ENCODE measurements around the gene ZNHIT3. TPM values are rescaled to one million over a fixed set of nuclear protein-coding genes. Genes with fewer than 3 reads are reported as not detected.
"Not testable (repeated sequence)": the region's sequence is repeated elsewhere in the genome, so short reads cannot be mapped to it uniquely, and the experiment has no call there.

Gene ZNHIT3
- total RNA-seq = 20.0 TPM
- long read RNA-seq, transcript ZNHIT3-204 (5 exons, 951 nt) = major isoform, 11 of 14 reads
- long read RNA-seq, partial matches to known transcripts = 0 of 14 reads
- long read RNA-seq, other reads (novel, unspliced or antisense) = 1 of 14 reads

DNA sequence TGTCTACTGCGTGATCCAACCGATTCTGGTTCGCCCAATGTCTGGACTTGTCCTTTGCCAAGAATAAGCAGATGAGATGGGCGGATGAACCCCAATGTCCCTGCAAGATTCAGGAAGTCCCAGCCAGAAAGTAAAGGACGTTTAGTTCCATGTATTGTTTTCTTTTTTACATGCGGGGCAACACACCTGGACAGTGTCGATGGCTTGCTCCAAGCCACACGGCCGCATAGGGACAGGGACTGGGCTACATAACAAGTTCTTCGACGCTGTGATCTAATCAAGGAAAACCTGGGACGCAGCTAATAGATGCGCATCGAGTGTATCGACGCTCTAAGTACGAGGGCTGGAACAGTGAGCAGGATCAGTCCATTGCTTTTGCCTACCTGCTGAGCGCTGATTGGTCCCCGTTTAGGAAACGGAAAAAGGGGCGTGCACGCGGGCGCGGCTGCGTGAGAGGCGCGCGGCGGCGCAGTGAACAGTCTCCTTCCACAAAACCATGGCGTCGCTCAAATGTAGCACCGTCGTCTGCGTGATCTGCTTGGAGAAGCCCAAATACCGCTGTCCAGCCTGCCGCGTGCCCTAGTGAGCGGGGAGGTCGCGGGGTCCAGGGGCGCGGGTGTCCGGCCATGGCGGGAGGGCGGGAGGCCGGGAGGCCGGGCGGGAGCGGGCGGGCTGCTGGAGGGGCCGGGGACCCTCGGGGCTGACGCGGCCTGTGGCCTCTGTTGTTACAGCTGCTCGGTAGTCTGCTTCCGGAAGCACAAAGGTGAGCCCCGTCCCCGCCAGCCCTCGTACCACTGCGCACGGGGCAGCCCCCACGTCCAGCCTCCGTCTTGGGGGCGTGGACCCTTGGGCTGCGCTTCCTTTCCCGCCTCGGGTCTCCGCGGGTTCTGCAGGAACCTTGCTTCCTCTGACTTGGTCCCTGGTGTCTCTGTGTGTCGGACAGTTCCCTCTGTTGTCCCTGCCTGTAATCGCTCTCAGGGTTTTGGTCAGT, at the start of gene ZNHIT3:
Gene ZNHIT3, plus strand, starts transcription at position 478 of the 991 bp plus-strand sequence. Its CDS starts 19 bp downstream, at position 497.
- ATAC-seq (ENCODE audit: poor library complexity) (peak; percentile 95), DNase-seq (peak; percentile 95)
- intact Hi-C loops (cut with DNase I) = loop anchor here (10.0 kb wide), 1 partner anchor 58 kb away; the partner anchor contains the start of gene GGNBP2

DNA sequence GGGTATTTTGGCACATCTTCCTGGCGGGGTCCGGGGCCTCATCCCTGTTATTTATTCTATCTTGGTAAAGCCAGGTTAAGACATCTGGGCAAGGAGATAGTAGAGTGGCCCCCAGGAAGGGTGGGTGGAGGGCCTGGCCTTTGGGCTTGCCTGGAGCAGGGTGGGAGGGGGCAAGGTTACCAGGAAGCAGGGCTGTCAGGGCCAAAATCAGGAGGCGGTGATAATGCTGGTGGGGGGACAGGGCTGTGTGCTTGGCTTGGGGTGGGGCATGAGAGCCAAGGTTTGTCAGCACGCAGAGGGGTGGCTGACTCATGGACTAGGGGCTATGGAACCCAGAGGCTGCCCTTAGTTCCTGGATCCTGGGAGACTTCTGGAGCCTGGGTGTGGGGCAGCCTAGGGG, 44.7 kb upstream of the ZNHIT3 start:
- ATAC-seq (ENCODE audit: poor library complexity); DNase-seq; intact Hi-C loops (cut with DNase I): not testable (repeated sequence)

DNA sequence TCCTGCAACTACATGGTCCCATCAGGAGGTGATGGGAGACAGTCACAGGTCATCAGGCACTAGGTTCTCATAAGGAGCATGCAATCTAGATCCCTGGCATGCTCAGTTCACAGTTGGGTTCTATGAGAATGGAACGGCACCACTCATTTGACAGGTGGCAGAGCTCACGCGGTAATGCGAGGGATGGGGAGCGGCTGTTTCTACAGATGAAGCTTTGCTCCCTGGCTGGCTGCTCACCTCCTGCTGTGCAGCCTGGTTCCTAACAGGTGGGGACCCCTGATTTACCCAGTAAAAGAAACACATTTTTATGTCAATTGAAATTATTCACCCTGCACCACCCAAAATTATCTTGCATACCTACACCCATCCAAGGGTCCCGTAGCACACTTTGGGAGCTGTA, 42.7 kb upstream of the ZNHIT3 start:
- no peak for DNase-seq
- intact Hi-C loops (cut with DNase I) = no loop called here
- ATAC-seq (ENCODE audit: poor library complexity) = no peak

DNA sequence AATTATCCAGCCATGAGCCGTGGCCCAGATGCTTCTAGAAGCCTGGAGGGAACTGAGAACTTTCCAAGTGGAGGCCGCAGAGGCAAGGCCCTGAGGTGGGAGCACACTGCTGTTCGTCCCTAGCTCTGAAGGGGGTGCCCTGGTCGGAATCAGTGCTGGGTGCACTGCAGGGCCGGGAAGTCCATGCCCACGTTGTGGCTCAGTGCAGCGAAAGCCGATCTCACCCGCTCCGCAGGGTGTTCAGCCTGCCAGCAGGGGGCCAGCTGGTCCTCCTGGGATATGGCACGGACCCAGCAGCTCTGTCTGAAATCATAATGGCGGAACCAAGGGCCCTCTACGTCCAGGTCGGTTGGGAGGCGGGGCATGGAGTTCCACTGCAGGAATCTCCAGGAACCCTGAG, 36.5 kb upstream of the ZNHIT3 start:
- DNase-seq; intact Hi-C loops (cut with DNase I); ATAC-seq (ENCODE audit: poor library complexity): not testable (repeated sequence)

DNA sequence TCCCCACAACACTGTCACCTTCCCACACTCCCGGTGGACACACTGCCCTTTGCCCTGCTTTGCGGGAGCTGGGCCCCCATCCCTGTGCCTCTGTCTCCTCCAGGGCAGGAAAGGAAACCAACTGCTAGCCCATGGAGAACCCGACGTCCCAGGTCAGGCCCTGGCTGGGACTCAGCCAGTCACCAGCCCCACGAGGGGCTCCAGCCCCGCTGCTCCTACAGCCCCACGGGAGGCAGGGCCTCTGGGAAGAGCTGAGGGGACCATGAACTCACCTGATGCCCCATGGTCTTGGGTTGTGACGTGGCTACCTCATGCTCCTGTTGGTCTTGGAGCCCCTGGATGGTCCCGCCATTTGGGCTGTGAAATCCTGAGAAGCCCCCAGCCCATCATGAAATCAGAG, 33.6 kb upstream of the ZNHIT3 start:
- not testable (repeated sequence) for ATAC-seq (ENCODE audit: poor library complexity); DNase-seq

DNA sequence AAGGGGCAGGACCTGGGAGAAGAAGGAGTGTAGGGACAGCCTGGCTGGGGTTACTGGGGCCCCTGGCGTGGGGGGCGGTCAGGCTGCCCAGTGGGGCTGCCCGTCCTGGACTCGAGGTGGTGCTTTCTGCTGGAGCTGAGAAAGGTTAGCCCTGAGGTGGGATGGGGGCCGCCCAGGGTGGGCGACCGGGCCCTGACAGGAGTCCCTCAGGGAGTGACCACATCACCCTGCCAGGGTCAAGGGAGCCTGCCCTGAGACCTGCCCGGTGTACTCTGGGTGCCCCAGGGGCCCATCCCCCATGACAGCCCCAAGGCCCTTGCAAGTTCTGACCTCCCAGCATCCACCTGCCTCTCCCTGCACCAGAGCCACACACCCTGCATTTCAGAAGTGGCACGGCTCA, 28.8 kb upstream of the ZNHIT3 start:
- DNase-seq; intact Hi-C loops (cut with DNase I); ATAC-seq (ENCODE audit: poor library complexity): not testable (repeated sequence)

More for the DNA sequence above, 33.6 kb upstream of the ZNHIT3 start:
- intact Hi-C loops (cut with DNase I) = not testable (repeated sequence)

DNA sequence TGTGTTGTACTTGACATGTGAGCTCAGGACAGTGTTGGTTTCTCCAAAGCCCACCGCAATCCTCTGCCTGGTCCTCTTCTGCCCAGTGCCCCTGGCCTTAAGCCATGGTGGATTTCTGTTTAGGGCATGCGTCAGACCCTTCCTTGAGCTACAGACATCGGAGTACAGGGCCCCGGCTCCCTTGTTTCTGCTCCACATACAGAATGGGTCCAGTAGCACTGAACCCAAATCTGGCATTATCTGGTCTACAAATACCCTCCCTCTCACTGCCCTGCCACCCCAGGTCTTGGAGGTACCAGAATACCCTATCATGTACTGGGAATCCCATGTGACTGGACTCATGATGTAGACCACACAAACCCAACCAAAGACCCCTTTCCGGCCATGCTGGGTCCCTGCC, 27.4 kb upstream of the ZNHIT3 start:
- no peak for ATAC-seq (ENCODE audit: poor library complexity)
- intact Hi-C loops (cut with DNase I) = no loop called here

DNA sequence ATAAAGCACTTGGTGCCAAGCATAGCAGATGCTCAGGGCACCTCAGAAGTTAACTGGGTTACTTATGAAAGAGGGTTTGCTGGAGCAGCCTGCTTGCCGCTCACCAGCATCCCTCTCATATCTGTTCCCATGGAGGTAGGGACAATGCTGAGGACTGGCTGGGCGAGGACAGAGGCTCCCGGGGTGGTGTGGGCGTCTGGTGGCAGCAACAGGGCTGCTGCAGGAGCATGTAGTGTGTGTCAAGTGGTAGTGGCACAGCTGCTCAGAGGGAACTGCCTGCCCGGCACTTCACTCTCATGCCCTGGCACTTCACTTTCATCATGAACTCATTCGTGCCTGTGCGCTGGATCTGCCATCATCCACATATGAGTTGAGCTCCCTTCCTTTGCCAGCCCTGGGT, 26.9 kb upstream of the ZNHIT3 start:
- intact Hi-C loops (cut with DNase I) = no loop called here
- no peak for ATAC-seq (ENCODE audit: poor library complexity)

More for the DNA sequence above, 27.4 kb upstream of the ZNHIT3 start:
- DNase-seq = no peak

DNA sequence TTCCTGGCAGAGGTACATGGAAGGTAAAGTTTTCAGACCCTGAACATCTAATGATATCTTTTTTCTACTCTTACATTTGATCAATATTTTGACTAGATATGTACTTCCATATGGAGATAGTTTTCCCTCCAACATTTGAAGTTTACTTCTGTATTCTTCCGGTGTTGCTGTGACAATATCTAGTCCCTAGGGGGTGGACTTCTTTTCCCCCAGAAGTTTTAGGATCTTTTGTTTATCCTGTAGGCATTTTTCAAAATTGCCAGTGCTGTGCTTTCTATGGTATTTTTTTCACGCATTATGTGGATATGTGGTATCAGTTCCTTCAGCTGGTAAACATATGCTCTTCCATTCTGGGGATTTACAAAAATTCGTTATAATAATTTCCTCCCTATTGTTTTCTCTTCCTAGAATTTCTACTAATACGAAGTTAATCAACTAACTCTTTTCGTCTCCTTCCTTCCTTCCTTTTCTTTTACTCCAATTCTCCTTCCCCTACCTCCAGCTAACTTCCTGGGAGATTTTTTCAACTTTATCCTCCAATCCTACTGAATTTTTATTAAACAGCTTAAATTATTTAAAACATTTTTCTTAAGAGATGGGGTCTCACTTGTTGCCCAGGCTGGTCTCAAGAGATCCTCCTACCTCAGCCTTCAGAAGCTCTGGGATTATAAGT, 26.1 kb upstream of the ZNHIT3 start:
- intact Hi-C loops (cut with DNase I) = no loop called here
- ATAC-seq (ENCODE audit: poor library complexity) (no peak), DNase-seq (no peak)

More for the DNA sequence above, 26.9 kb upstream of the ZNHIT3 start:
- DNase-seq = no peak

DNA sequence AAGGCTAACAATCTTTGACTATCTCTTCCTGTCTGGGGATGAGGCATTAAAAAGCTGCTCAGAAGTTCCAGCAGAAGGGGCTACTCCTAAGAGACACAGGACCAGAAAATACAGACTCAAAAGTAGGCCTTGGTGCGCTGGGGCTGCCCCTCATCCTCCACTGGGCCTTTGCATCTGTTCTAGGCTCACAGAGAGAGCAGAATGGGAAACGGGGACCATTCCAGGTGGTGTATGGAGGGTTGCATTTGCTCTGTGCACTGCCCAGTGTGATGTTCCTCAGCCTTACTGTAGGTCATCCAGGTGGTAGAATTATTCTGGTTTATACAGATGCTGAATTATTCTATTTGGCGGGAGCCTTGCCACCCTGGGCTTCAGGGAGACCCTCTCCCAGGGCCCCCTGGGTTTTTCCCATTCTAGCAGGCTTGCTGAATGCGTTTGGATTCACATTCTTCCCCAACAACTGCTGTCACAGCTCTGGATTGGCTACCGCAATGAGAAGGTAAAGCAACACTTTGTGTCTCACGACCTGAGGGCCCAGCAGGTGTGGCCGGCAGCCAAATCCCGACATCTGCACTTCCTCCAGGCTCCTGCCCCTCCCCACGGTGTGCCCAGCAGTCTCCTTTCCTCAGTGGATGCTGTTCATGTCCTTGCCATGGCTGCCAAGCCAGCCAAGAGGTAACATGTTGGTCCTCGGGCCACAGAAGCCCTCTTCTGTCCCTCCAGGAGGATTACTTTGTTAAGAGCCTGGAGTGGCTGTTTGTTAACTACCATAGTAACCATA, 25.0 kb upstream of the ZNHIT3 start:
- DNase-seq (no peak), ATAC-seq (ENCODE audit: poor library complexity) (no peak)
- intact Hi-C loops (cut with DNase I) = no loop called here

DNA sequence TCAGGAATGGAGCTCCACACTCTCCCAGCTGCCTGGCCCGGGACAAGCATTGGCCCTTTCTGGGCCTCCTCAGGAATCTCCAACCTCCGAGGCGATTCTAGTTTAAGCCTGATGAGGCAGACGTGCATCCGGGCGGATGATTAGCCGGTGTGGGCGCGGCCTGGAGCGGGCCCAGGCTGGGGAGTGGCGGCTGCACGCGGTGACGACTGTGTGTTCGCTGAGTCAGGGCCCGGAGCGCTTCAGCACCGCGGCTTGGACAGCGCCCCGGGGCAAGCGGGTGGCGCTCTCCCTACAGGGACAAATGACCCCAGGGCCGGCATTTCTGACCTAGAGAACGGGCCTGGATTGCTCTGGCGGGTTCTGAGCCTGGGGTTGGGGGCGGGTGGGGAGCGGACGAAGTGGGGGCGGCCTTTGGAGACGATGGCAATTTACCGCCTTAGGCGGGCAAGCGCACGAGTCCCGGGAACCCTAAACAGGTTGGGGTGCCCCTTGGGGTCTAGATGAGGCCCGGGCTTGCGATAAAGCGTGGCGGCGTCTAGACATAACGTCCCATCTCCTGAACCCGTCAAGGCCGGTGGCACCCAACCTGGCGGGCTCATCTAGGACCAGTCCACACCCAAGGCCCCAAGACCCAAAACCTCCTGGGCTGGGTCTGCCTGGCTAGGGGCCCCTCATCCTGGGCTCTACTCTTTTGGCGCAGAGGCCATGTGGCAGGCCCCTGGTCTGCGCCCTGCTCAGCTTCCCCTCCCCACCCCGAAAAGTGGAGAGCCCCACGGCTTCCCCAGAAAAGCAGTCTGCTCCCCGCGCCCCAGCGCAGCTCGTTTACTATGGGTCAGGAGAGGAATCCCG, 22.3 kb upstream of the ZNHIT3 start:
- ATAC-seq (ENCODE audit: poor library complexity) = peak; percentile 93
- intact Hi-C loops (cut with DNase I) = no loop called here

DNA sequence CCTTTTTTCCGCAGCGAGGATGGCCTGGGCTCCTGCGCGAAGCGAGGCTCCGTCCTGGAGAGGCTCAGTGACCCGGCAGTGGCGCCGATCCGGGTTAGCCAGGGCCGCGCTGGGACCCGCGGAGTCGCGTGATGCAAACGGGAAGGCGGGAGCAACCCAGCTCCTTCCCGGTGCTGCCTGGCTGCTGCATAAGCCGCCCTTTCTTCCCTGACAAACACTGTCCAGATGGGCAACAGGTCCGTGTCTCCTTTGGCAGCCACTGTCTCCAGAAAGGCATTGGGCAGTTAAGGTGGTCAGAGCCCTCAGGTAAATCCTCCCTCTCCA, 21.8 kb upstream of the ZNHIT3 start:
- ATAC-seq (ENCODE audit: poor library complexity) = no peak
- intact Hi-C loops (cut with DNase I) = no loop called here
- DNase-seq = no peak

More for the DNA sequence above, 22.3 kb upstream of the ZNHIT3 start:
- peak; percentile 64 for DNase-seq

DNA sequence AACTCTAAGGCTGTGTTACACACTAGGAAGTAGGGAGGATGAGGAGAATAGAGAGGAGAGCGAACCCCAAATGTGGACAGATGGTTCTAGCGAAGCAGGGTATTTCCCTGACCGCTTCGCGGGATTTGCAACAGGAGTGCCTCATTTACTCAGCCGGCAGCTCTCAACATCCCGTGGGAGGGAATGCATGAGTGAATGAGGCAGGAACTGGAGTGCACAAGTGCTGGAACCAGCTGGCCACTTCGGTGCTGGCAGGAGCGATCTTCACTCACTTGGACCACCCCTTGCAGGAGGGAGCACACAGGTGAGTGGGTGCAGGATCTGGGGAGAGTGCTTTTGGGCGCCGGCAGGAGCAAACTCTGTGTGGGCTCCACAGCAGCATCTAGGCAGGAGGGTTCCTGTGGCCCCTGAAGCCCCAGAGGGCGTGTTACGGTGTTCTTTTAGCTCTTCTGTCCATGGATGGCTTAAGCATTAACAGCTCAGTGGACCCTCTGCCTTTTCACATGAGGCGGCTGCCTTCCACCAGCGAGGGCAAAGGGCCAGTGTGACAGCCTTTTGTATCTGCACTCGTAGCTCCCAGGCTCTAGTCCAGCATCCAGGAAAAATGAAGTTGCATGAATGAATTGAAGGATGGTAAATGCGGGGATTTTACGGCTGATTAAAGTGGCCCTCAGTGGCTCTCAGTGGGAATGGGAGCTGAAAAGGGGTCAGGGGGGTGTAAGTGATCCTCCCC, 17.4 kb upstream of the ZNHIT3 start:
- intact Hi-C loops (cut with DNase I) = no loop called here
- ATAC-seq (ENCODE audit: poor library complexity) (no peak), DNase-seq (no peak)

DNA sequence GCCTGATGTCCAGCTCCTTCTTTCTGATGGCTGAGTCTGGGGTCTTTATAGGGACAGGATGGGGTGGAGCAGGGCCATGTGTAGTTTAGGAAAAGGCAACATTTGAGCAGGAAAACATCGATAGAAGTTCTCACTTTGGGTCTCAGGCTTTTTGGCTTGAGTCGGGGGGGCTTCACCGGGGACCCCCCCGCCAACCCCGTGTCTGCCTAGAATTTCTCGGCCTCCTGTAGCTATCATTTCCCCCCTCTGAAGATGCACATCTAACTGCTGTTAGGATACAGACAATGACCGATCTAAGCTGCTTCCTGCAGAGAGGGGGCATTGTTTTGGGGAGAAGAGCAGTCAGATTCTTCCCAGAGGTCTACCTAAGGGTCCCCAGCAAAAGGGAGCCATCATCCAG, 16.7 kb upstream of the ZNHIT3 start:
- intact Hi-C loops (cut with DNase I) = no loop called here
- DNase-seq (no peak), ATAC-seq (ENCODE audit: poor library complexity) (no peak)

DNA sequence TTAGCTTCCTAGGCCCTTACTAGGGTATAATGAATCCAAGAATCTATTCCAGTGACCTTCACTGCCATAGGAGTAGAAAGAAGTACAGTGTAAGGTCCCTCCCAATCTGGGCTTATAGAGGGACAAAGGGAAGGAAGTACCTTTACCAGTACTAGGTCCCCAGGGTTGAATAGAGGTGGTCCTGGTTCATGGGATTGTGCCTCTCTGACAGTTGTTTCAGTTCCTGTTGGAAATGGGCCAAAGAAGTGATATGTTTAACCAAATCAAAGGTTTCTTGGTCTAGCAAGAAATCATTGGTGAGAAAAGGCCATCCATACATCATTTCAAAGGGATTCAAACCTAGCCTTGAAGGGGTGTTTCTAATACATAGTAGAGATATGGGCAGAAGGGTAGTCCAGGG, 16.0 kb upstream of the ZNHIT3 start:
- no peak for DNase-seq
- ATAC-seq (ENCODE audit: poor library complexity) = no peak
- intact Hi-C loops (cut with DNase I) = no loop called here

DNA sequence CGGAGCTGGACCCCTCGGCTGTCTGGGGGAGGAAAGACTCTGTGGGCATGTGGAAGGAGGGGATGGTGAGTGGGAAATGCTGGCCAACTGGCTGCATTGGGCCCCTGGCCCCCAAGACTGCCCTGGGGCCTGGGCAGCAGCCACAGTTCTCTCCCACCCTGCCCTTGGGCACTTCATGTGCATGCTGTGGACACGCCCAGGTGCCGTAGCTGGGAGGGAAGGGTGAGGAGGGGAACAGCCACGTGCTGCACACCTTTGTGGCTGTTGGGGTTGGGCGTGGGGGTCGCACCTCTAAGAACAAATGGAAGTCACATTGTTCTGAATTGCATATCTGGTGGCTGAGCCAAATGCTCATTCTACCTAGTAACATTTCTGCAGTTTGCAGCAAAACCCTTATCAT, 11.9 kb upstream of the ZNHIT3 start:
- DNase-seq (no peak), ATAC-seq (ENCODE audit: poor library complexity) (no peak)
- intact Hi-C loops (cut with DNase I) = no loop called here

DNA sequence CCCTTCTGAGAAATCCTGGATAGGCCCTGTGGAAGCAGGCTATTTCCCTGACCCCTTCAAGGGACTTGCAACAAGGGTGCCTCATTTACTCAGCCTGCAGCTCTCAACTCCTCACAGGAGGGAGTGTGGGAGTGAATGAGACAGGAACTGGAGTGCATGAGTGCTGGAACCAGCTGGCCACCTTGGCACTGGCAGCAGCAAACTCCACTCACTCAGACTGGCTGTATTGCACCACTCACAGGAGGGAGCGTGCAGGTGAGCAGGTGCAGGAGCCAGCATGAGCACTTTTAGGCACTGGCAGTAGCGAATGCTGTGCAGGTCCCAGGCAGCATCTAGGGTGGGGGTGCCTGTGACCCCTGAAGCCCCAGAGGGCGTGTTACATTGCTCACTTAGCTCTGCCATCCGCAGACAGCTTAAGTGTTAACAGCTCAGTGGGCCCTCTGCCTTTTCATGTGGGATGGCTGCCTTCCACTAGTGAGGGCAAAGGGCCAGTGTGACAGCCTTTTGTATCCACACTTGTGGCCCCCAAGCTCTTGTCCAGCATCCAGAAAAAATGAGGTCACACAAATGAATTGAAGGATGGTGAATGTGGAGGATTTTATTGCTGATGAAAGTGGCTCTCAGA, 11.0 kb upstream of the ZNHIT3 start:
- intact Hi-C loops (cut with DNase I) = no loop called here
- ATAC-seq (ENCODE audit: poor library complexity) (no peak), DNase-seq (no peak)
